ENCODE results near the gene LSAMP.

LSAMP gene

GRCh38 chr3:116154389-116154788, 290.9 kb downstream of the LSAMP start:
- no peak for DNase-seq

GRCh38 chr3:116153174-116153573, 292.1 kb downstream of the LSAMP start:
- DNase-seq, result no peak

- DNase-seq, result no peak
These were observed 294.6 kb downstream of the LSAMP start for GRCh38 chr3:116150655-116151167.

GRCh38 chr3:116148881-116149851, 296.1 kb downstream of the LSAMP start:
- DNase-seq, result no peak

GRCh38 chr3:116145613-116146012, 299.7 kb downstream of the LSAMP start:
- DNase-seq, result no peak

GRCh38 chr3:116141724-116142123, 303.6 kb downstream of the LSAMP start:
- DNase-seq, result no peak

GRCh38 chr3:116140100-116140689, 305.1 kb downstream of the LSAMP start:
- peak; percentile 5 for DNase-seq

GRCh38 chr3:116139641-116140040, 305.6 kb downstream of the LSAMP start:
- no peak for DNase-seq

GRCh38 chr3:116135457-116136085, 309.7 kb downstream of the LSAMP start:
- DNase-seq, result no peak

- DNase-seq, result no peak
These were observed 315.9 kb downstream of the LSAMP start for GRCh38 chr3:116129187-116129946.

GRCh38 chr3:116127464-116127863, 317.8 kb downstream of the LSAMP start:
- DNase-seq, result no peak

- DNase-seq, result no peak
These were observed 321.1 kb downstream of the LSAMP start for GRCh38 chr3:116124166-116124565.

GRCh38 chr3:116118475-116119169, 326.7 kb downstream of the LSAMP start:
- no peak for DNase-seq

GRCh38 chr3:116114586-116114985, 330.7 kb downstream of the LSAMP start:
- no peak for DNase-seq

- no peak for DNase-seq
These were observed 332.6 kb downstream of the LSAMP start for GRCh38 chr3:116112696-116113095.

- no peak for DNase-seq
These were observed 333.5 kb downstream of the LSAMP start for GRCh38 chr3:116111765-116112164.

GRCh38 chr3:116103868-116104530, 341.3 kb downstream of the LSAMP start:
- DNase-seq, result no peak

GRCh38 chr3:116102037-116102436, 343.2 kb downstream of the LSAMP start:
- no peak for DNase-seq

GRCh38 chr3:116097226-116097625, 348.1 kb downstream of the LSAMP start:
- no peak for DNase-seq

- no peak for DNase-seq
These were observed 348.7 kb downstream of the LSAMP start for GRCh38 chr3:116096631-116097030.

- no peak for DNase-seq
These were observed 351.9 kb downstream of the LSAMP start for GRCh38 chr3:116093374-116093773.

GRCh38 chr3:116087426-116087825, 357.9 kb downstream of the LSAMP start:
- DNase-seq, result no peak

Measured in activated CD4-positive, alpha-beta T cell treated with anti-CD3 and anti-CD28 coated beads, Interleukin-2, Interleukin-6, amounts not matched to agents 100 ng/mL and 50 ng/mL, durations not matched to agents 16 hours and 8 hours (primary cell).